Tibial nerve (tissue), 4 donors: ENCODE results near the gene ETV6. TPM values are rescaled to one million over a fixed set of nuclear protein-coding genes. Genes with fewer than 3 reads are reported as not detected.

Experiments used
- DNase-seq, 2 donors: peaks; one replicate each; pipeline ENCODE4 v3.0.0-alpha.2; 2019; ENCODE audit warnings: low spot score in 2 of 2
- H3K27ac ChIP-seq, 4 donors: fragments of 200-600 bp; sonication (generic) in 3 of 4; one replicate each; pipeline ENCODE4 v1.5.1; 2017 to 2019; ENCODE audit warnings: mild to moderate bottlenecking in 1 of 4
- H3K27me3 ChIP-seq, 2 donors: fragments of 200-600 bp; sonication (generic) in 1 of 2; one replicate each; pipeline versions ENCODE4 v1.5.1 to v1.6.0; 2017 to 2019
- H3K36me3 ChIP-seq, 3 donors: fragments of 200-600 bp; sonication (generic); one replicate each; pipeline ENCODE4 v1.5.1; 2018 to 2019
- H3K4me1 ChIP-seq, 4 donors: fragments of 200-600 bp; sonication (generic) in 3 of 4; one replicate each; pipeline ENCODE4 v1.5.1; 2017 to 2019
- H3K4me3 ChIP-seq, 4 donors: fragments of 200-600 bp; sonication (generic) in 3 of 4; one replicate each; pipeline ENCODE4 v1.5.1; 2017 to 2019; ENCODE audit warnings: mild to moderate bottlenecking in 1 of 4, moderate library complexity in 1 of 4
- H3K9me3 ChIP-seq, 4 donors: fragments of 200-600 bp; sonication (generic) in 3 of 4; one replicate each; pipeline ENCODE4 v1.5.1; 2017 to 2019
- CTCF ChIP-seq, 5 experiments: fragments of 200-600 bp in 3 of 5; fragments of 450-650 bp in 2 of 5; sonication (generic) in 3 of 5; IDR thresholded peaks; one replicate each; pipeline ENCODE4 v1.5.1; 2016 to 2019; ENCODE audit warnings: antibody characterized with exemption in 5 of 5, mild to moderate bottlenecking in 3 of 5, moderate library complexity in 2 of 5
- EP300 ChIP-seq, 2 donors: sonication (generic); formaldehyde crosslinking; IDR thresholded peaks; one replicate each; pipeline ENCODE4 v1.6.1; 2017; ENCODE audit warnings: antibody characterized with exemption in 2 of 2, mild to moderate bottlenecking in 1 of 2
- POLR2A ChIP-seq, 2 donors: fragments of 450-650 bp; IDR thresholded peaks; one replicate each; pipeline ENCODE4 v1.6.1; 2017; ENCODE audit warnings: antibody characterized with exemption in 2 of 2, mild to moderate bottlenecking in 2 of 2, moderate library complexity in 2 of 2
- WGBS, 2 donors: methylation state at CpG; one replicate each; pipeline ENCODE4 v1.1.5; 2018; 5-methylcytosine and 5-hydroxymethylcytosine counted together
- total RNA-seq, 4 donors: library from RNA; depleted of rRNA; stranded (reverse); fragments of >200 nt; gene quantifications; one replicate each; pipeline ENCODE4 v1.1.0, GENCODE V29; 2016

Gene ETV6
- total RNA-seq, 4 donors from 2014 or later: 6.7 to 14.1 (median 8.3) TPM

GRCh38 chr12:11642785-11643184 is 6.7 kb upstream of the ETV6 start:
- TF ChIP-seq EP300 (IDR thresholded peaks at IDR 0.05) (no peak), POLR2A (IDR thresholded peaks at IDR 0.05) (no peak), CTCF (IDR thresholded peaks at IDR 0.05) (no peak)
- Histone ChIP-seq H3K9me3 (no peaks in the 10 kb centered on the region), H3K36me3 (no peaks in the 10 kb centered on the region), H3K4me3 (no peak overlapping the region), H3K27ac (no peak overlapping the region), H3K4me1 (no peaks in the 10 kb centered on the region), H3K27me3 (no peaks in the 10 kb centered on the region)
- no peak for DNase-seq
- WGBS, 2 donors: 88 to 97% methylated on average over 1 of the region's 1 CpG

GRCh38 chr12:11645391-11645790 is 4.1 kb upstream of the ETV6 start:
- Histone ChIP-seq H3K27ac (no peak overlapping the region), H3K4me3 (no peak overlapping the region), H3K27me3 (no peaks in the 10 kb centered on the region), H3K9me3 (no peaks in the 10 kb centered on the region), H3K36me3 (no peaks in the 10 kb centered on the region), H3K4me1 (peaks cover 0 to 7% (median 3%) of the 10 kb centered on the region in 4 donors)
- TF ChIP-seq CTCF (IDR thresholded peaks at IDR 0.05) (no peak), POLR2A (IDR thresholded peaks at IDR 0.05) (no peak), EP300 (IDR thresholded peaks at IDR 0.05) (no peak)
- 88 to 93% methylated on average over 1 of the region's 1 CpG for WGBS, 2 donors
- no peak for DNase-seq

- peak; percentile 23 to 72 for DNase-seq
- peak; percentile 22 to 45 for TF ChIP-seq POLR2A (IDR thresholded peaks at IDR 0.05)
- peak in 1 of 2 donors; percentile 61 for TF ChIP-seq EP300 (IDR thresholded peaks at IDR 0.05)
- TF ChIP-seq CTCF (IDR thresholded peaks at IDR 0.05): peak in 1 of 5 experiments; percentile 23
- no peaks in the 10 kb centered on the region for H3K36me3 ChIP-seq
- WGBS, 2 donors: 0 to 1% methylated on average over 41 to 56 of the region's 58 CpGs
- H3K27me3 ChIP-seq: no peaks in the 10 kb centered on the region
- H3K9me3 ChIP-seq: no peaks in the 10 kb centered on the region
- peak overlapping the region; percentile 93 to 97 (median 94) for H3K27ac ChIP-seq
- peak overlapping the region; percentile 69 to 86 (median 78) for H3K4me3 ChIP-seq
- peaks cover 0 to 33% (median 18%) of the 10 kb centered on the region in 4 donors for H3K4me1 ChIP-seq
Measured at GRCh38 chr12:11648514-11649412, 711 bp upstream of the ETV6 start.

GRCh38 chr12:11650286-11651281 is 1.1 kb downstream of the ETV6 start:
- WGBS, 2 donors: 1 to 3% methylated on average over 24 of the region's 25 CpGs
- Histone ChIP-seq H3K4me3 (peak overlapping the region; percentile 69 to 86 (median 78)), H3K27me3 (no peaks in the 10 kb centered on the region), H3K9me3 (no peaks in the 10 kb centered on the region), H3K36me3 (no peaks in the 10 kb centered on the region), H3K4me1 (peaks cover 0 to 46% (median 22%) of the 10 kb centered on the region in 4 donors), H3K27ac (peak overlapping the region; percentile 93 to 97 (median 94))
- no peak for TF ChIP-seq CTCF (IDR thresholded peaks at IDR 0.05)
- TF ChIP-seq EP300 (IDR thresholded peaks at IDR 0.05): peak in 1 of 2 donors; percentile 17
- no peak for DNase-seq
